GM12873 (cell line): ENCODE measurements around the gene TUSC2.

ENCODE experiments used
- CTCF ChIP-seq: IDR thresholded peaks from 2 replicates; pipeline ENCODE4 v1.5.1; 2012; ENCODE audit warnings: low read depth, mild to moderate bottlenecking, moderate library complexity, low read length, control low read depth; ENCODE audit not compliant: insufficient read depth; ENCODE audit errors: missing control alignments

Gene TUSC2

GRCh38 chr3:50294089-50294488 is 33.9 kb downstream of the TUSC2 start:
- TF ChIP-seq CTCF, result no peak

- TF ChIP-seq CTCF, result no peak
These were observed 34.8 kb downstream of the TUSC2 start for GRCh38 chr3:50293079-50293801.

- TF ChIP-seq CTCF, result no peak
These were observed 35.6 kb downstream of the TUSC2 start, which contains the start of gene IFRD2 for GRCh38 chr3:50292159-50293078. IFRD2 (minus strand) TSS chr3:50292429; CDS start chr3:50292274, 155 bp downstream.

- no peak for TF ChIP-seq CTCF
These were observed 37.8 kb downstream of the TUSC2 start for GRCh38 chr3:50290161-50290641.

GRCh38 chr3:50289130-50289529 is 38.9 kb downstream of the TUSC2 start:
- TF ChIP-seq CTCF, result no peak

GRCh38 chr3:50288387-50289007 is 39.5 kb downstream of the TUSC2 start:
- TF ChIP-seq CTCF, result no peak

GRCh38 chr3:50287262-50287661 is 40.8 kb downstream of the TUSC2 start:
- TF ChIP-seq CTCF, result no peak
